NB4 (cell line): ENCODE measurements around the gene ZXDC.

ENCODE experiments used
- DNase-seq: peaks from one replicate; pipeline ENCODE4 v3.0.0; 2010; ENCODE audit warnings: low read depth
- H3K4me3 ChIP-seq: one replicate; pipeline ENCODE4 v1.5.1; 2011; ENCODE audit warnings: mild to moderate bottlenecking, low read depth, low read length, moderate library complexity
- MYC ChIP-seq: IDR thresholded peaks from 2 replicates; pipeline ENCODE4 v1.6.1; 2011; ENCODE audit warnings: low read depth, low read length
- POLR2A ChIP-seq: IDR thresholded peaks from 2 replicates; pipeline ENCODE4 v1.6.1; 2011; ENCODE audit warnings: mild to moderate bottlenecking; ENCODE audit not compliant: insufficient read length; ENCODE audit errors: extremely low read depth
- TF ChIP-seq, protein P1 (sequence below): IDR thresholded peaks from one replicate; pipeline ENCODE4 v1.5.1; 2012; ENCODE audit warnings: low read depth, low read length
- TF ChIP-seq, protein P2 (sequence below): IDR thresholded peaks from 2 replicates; pipeline ENCODE4 v1.6.1; 2011; ENCODE audit warnings: low read depth, low read length

ZXDC gene

DNA sequence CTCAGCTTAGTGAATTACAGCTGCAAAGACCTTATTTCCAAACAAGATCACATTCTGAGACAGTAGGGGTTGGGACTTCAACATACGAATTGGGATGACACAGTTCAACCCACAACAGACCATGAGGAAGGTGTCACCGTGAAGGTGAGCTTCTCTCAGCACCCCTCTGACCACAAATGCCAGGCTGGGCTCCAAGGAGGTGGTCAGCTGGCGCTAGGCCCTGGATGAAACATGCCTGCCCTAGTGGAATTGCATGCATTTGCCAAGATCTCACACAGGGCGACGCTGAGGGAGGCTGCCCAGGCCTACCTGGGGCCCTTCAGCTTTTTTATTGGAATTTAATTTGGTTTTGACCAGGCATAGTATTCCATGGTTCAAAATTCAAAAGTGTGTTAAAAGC lies 79.2 kb downstream of the ZXDC start:
- no peak for DNase-seq
- H3K4me3 ChIP-seq = no peak overlapping the region
- TF ChIP-seq MYC = no peak
- no peak for TF ChIP-seq POLR2A
- TF ChIP-seq, protein P1, sequence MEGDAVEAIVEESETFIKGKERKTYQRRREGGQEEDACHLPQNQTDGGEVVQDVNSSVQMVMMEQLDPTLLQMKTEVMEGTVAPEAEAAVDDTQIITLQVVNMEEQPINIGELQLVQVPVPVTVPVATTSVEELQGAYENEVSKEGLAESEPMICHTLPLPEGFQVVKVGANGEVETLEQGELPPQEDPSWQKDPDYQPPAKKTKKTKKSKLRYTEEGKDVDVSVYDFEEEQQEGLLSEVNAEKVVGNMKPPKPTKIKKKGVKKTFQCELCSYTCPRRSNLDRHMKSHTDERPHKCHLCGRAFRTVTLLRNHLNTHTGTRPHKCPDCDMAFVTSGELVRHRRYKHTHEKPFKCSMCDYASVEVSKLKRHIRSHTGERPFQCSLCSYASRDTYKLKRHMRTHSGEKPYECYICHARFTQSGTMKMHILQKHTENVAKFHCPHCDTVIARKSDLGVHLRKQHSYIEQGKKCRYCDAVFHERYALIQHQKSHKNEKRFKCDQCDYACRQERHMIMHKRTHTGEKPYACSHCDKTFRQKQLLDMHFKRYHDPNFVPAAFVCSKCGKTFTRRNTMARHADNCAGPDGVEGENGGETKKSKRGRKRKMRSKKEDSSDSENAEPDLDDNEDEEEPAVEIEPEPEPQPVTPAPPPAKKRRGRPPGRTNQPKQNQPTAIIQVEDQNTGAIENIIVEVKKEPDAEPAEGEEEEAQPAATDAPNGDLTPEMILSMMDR = no peak
- TF ChIP-seq, protein P2, sequence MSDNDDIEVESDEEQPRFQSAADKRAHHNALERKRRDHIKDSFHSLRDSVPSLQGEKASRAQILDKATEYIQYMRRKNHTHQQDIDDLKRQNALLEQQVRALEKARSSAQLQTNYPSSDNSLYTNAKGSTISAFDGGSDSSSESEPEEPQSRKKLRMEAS = no peak

GRCh38 chr3:126395846-126396513 lies 79.7 kb downstream of the ZXDC start:
- DNase-seq = no peak
- no peak overlapping the region for H3K4me3 ChIP-seq
- TF ChIP-seq MYC (no peak), POLR2A (no peak)
- TF ChIP-seq, protein P2 = no peak
- TF ChIP-seq, protein P1 = no peak

- H3K4me3 ChIP-seq = no peak overlapping the region
- DNase-seq = no peak
- TF ChIP-seq MYC = no peak
- TF ChIP-seq POLR2A = no peak
- TF ChIP-seq, protein P2 = no peak
- TF ChIP-seq, protein P1 = no peak
Measured at GRCh38 chr3:126394977-126395321, 80.7 kb downstream of the ZXDC start.

DNA sequence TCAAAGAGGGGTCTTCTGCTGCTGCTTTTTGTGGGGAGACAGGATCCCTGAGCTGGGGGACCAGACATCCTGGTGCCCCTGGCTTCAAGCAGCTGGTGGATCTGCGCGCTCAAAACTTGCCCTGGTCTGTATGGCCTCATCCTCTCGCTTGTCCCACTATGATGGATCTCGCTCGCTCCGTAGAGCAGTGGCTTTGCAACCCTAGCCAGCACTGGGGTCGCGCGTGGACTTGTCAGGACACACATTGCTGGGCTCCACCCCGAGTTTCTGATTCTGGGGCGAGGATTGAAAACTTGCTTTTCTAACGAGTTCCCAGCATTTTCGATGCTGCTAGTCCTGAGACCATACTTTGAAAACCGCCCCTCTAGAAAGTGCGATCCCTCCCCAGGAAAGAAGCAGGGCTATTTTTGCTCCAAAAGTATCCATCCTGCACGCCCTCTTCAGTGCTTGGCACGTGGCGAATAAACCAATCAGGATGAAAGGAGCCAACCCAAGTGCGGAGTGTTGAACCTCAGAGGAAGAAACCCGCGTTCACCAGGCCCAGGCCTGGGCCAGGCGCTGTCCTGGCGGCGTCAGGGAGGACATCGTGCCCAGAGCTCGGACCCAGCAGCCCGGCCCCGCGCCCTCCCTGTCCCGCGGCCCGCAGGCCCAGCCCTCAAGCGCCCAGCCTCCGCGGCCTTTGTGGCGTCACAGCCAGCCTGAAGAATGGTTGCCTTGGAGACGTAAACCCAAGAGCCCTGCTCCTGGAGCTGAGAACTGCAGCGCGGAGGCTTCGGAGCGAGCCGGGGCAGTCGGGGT lies 81.3 kb downstream of the ZXDC start, which contains the start of gene CFAP100:
Gene CFAP100 (plus strand): TSS at position 731 of the 798 bp plus-strand sequence. CDS start 1,092 bp downstream, outside the sequence.
- TF ChIP-seq, protein P2 = no peak
- no peak for TF ChIP-seq POLR2A
- TF ChIP-seq MYC = no peak
- TF ChIP-seq, protein P1 = no peak
- no peak within 1 kb of the TSS for H3K4me3 ChIP-seq
- no peak for DNase-seq

- TF ChIP-seq MYC = no peak
- TF ChIP-seq POLR2A = no peak
- TF ChIP-seq, protein P1 = no peak
- TF ChIP-seq, protein P2 = no peak
- DNase-seq = no peak
- no peak overlapping the region for H3K4me3 ChIP-seq
Measured at GRCh38 chr3:126393563-126393962, 82.1 kb downstream of the ZXDC start.
